NCI-H2107 (cell line): Measurements from ENCODE around the gene COL20A1.
"Not testable (repeated sequence)": the region's sequence is repeated elsewhere in the genome, so short reads cannot be mapped to it uniquely, and the experiment has no call there.

Source experiments
- DNase-seq: peaks from one replicate; lab custom pipeline; 2025; lab: John Stamatoyannopoulos, UW

COL20A1 gene

GRCh38 chr20:63292904-63293303, at the start of gene COL20A1:
Gene COL20A1 (plus strand): TSS chr20:63293186. CDS start chr20:63295108, 1,922 bp downstream.
- DNase-seq, result no peak

- no peak for DNase-seq
These were observed 49.3 kb upstream of the COL20A1 start for GRCh38 chr20:63243604-63244247.

DNA sequence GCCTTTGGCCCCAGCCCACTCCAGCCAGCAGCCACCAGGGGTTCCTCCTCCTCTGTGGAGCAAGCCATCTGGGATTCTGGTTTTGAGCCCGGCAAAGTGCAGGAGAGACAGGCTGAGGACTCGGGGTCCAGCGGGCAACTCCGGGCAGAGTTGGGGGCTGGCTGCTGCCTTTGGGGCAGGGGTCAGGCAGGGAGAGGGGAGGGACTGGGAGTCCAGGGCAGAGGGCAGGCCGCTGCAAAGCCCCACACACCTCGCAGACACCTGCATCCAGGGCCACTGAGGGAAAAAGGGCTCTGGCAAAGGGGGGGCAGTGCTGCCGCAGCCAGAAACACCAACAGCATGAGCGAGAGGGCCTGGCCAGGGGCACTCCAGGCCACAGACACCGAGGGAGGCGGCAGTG, 48.5 kb upstream of the COL20A1 start:
- no peak for DNase-seq

GRCh38 chr20:63246490-63247288, 46.3 kb upstream of the COL20A1 start:
- DNase-seq, result no peak

DNA sequence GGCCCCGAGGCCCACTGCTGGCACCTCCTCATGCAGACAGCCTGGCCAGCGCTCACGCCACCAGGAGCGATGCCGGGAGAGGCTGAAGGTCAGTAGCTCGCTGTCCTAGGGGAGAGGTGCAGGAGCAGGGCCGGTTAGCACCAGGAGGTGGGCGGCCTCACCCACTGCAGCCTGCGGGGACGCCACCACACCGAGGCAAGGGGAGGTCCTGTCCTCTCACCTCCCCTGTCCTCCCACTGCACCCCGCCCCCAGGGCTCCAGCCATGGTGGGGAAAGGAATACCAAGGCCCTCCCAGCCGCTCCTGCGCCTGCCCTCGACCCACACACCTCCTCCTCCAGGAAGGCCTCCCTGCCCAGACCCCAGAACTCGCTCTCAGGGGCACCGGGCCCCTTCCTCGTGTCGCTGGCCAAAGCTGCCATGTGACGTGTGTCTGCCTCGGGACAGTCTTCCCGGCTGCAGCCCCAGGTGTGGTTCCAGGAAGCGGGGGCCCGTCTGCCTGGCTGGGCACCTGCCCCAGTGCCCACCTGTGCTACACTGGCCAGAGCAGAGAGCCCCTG, 45.2 kb upstream of the COL20A1 start:
- no peak for DNase-seq

GRCh38 chr20:63248835-63249591, 44.0 kb upstream of the COL20A1 start:
- no peak for DNase-seq

DNA sequence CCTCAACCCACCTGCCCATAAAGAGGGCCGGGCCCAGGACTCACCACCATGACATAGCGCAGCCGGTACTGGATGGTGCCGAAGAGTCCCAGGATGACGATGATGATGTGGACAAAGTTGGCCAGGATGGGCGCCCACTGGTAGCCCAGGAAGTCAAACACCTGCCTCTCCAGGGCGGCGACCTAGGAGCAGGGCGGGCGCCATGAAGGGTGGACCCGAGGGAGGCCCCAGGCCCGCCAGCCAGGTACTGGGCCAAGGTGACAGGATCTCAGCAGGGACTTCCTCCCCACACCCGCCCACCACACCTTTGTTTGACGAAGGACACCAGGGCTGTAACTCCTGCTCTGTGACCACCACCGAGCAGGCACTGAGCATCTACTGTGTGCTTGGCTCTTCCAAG, 43.1 kb upstream of the COL20A1 start:
- DNase-seq, result no peak

GRCh38 chr20:63251350-63251749, 41.6 kb upstream of the COL20A1 start:
- DNase-seq, result not testable (repeated sequence)

GRCh38 chr20:63252284-63252711, 40.7 kb upstream of the COL20A1 start:
- DNase-seq, result no peak

DNA sequence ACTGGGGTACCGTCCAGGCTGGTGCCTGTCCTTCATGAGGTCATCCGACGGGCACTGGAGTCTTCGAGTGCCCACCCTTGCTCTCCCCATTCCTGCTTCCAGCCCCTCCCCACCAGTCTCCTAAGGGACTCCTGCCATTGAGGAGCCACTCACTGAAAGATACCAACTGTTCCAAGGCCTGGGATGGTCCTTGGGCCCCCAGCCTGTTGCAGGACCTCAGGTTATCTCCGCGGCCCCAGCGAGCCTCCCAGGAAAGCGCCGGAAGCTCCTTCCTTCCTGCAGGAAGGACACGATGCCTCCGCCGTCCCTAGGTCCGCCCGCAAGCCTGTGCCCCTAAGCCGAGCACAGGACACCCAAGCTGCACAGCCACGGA, 39.9 kb upstream of the COL20A1 start:
- no peak for DNase-seq

DNA sequence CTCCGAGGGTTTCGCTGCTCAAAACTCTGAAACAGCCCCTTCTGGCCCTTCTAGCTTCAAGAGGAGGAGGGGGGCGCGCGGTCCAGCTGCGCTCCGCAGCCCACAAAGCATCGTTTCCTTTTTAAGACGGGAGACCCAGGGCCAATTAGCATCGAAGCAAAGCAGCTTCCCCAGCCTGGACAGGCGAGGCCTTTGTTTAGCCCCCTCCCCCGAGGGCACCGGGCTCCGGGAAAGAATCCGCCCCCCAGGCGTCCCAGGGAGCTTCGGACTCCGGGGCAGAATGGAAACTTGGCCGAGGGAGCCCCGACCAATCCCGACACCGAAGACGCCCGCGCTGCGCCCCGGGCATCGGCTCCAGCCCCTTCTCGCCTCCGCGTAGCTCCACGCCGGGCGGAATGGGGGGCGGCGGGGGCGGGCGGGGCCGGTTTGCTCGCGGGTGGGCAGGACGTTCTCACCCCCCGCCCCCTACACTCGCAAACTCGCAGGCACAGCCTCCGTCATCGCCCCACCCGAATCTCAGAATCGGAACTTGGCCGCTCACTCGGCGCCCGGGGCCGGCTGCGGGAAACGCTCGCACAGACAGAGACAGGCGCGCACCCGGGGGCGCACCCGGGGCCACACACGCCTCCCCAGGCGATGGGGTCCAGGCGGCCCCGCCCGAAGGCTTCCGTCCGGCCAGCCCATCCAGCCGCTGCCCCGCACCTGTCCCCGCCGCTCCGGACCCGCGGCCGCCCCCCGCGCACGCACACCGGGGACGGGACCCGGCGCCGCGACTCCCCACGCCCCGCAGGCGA, 39.4 kb upstream of the COL20A1 start:
- no peak for DNase-seq

DNA sequence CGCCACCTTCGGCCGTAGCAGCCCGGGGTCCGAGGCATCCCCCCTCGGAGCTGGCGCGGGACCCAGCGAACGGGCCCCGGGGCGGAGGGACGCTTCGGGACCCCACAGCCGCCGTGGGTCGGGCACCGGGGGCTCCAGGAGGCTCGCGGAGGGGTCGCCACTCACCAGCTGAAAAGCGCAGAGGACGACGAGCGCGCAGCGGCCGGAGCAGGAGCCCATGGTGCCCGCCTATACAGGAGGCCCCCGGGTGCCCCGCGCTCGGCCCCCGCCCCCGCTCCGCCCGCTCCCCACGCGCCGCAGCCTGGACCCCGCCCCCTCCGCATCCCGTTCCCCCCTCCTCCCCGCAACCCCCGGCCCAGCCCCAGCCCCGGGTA, 38.8 kb upstream of the COL20A1 start, which contains the start of gene NKAIN4:
NKAIN4 (minus strand) TSS at position 232 of the 374 bp plus-strand sequence; CDS start at position 219, 13 bp downstream.
- DNase-seq, result no peak

DNA sequence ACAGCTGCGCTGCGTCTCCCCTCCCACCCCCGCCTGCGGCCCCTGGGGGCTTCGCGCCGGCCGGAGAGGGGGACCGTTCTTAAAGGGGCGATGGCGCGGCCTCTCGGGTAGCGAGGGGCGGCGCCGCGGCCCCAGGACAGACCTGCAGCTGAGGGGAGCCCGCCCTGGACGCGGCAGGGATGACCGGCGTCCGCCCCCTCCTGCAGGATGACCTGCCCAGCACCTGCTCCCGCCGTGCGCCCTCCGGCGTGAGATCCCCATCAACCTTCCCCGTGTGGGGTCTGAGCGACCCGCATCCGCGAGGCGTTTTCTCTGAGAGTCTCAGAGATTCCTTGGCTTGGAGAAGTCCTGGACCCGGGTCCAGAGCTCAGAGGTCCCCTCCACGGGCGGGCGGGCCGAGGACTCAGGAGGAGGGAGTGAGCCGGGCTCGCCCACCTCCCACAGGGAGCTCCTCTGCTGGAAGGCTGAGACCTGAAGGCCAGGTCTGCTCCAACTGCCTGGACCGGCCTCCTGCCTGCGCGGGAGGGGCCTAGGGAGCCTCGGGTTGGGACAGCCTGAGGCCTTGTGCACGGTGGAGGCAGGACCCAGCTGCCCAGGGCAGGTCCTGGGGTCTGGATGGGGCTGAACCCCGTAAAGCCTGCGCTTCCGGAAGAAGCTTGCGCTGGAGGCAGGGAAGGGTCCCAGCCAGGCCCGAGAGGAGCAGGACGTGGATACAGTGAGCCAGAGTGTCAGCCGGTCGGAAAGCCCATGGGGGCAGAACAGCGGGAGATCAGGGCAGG, 38.2 kb upstream of the COL20A1 start:
- no peak for DNase-seq

- DNase-seq, result no peak
These were observed 36.9 kb upstream of the COL20A1 start for GRCh38 chr20:63255931-63256704.

DNA sequence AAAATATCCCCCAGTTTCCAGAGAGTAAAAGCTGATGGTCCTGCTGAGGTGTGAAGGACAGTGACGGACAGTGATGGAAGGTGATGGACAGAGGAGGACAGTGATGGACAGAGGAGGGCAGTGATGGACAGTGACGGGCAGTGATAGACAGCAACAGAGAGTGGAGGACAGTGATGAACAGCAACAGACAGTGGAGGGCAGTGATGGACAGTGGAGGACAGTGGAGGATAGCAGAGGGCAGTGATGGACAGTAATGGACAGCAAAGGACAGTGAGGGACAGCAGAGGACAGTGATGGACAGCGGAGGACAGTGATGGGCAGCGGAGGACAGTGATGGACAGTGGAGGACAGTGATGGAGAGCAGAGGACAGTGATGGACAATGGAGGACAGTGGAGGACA, 36.0 kb upstream of the COL20A1 start:
- DNase-seq, result no peak

DNA sequence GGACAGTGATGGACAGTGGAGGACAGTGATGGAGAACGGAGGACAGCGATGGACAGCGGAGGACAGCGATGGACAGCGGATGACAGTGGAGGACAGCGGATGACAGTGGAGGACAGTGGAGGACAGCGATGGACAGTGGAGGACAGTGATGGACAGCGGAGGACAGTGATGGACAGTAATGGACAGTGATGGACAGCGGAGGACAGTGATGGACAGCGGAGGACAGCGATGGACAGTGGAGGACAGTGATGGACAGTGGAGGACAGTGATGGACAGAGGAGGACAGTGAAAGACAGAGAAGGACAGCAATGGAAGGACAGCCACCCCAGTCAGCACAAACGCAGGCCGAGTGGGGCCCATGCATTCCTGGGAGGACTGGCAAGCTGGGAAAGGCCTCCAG, 35.4 kb upstream of the COL20A1 start:
- DNase-seq, result no peak

DNA sequence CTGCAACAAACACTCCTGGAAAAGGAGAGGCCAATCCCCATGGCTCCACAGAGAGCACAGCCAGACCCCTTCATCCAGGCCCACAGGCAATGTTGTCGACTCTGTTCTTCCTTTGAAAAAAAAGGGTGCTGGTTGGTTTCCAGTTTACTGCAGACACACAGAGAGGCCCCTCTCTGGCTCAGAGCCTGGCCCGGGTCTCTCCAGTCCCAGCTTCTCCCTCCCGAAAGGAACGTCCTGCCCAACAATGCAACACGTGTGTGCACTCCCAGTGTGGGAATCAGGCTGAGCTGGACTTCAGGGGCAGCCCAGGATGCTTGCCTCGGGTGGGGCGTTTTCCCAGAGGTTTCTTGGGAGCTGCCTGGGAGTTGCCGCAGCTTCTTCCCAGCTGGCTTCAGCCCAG, 34.2 kb upstream of the COL20A1 start:
- DNase-seq, result no peak

GRCh38 chr20:63259734-63260460, 33.1 kb upstream of the COL20A1 start:
- DNase-seq, result no peak

DNA sequence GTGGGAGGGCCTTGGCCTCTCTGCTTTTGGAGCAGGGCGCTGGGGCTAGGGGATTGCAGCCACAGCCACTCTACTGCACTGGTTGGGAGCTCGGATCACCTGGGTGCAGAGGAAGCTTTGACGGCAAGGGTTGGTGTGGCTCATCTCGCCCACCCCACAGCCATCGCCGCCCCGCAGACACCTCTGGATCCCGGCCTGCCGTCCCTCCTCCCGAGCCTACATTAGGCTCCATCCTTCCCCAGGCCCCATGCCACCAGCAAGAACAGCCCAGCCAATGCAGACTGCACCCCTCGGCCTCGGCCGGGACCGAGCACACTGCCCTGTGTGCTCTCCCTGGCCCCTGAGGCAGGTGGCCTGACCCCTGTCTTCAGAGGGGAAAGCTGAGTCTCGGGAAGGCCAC, 32.5 kb upstream of the COL20A1 start:
- DNase-seq, result no peak
